ENCODE results near the gene PREB.
A peak's percentile ranks its signal among the peaks of the same experiment; 100 is the strongest.

PREB gene

GRCh38 chr2:27094353-27094984 lies 40.0 kb downstream of the PREB start:
- no peak for DNase-seq

- no peak for DNase-seq
Observed at GRCh38 chr2:27093430-27094352, 40.7 kb downstream of the PREB start.

- DNase-seq = no peak
Observed at GRCh38 chr2:27092696-27093429, 41.6 kb downstream of the PREB start.

GRCh38 chr2:27091746-27092695 lies 42.4 kb downstream of the PREB start:
- no peak for DNase-seq

- no peak for DNase-seq
Observed at GRCh38 chr2:27089111-27089954, 45.1 kb downstream of the PREB start.

GRCh38 chr2:27088634-27089033 lies 45.8 kb downstream of the PREB start:
- DNase-seq = no peak

GRCh38 chr2:27087823-27088410 lies 46.5 kb downstream of the PREB start:
- DNase-seq = no peak

- peak; percentile 69 for DNase-seq
Observed at GRCh38 chr2:27086724-27087593, 47.5 kb downstream of the PREB start, which contains the start of gene KHK. Gene KHK (plus strand): TSS chr2:27086772. CDS start chr2:27087260, 488 bp downstream.

GRCh38 chr2:27086090-27086723 lies 48.2 kb downstream of the PREB start:
- DNase-seq = peak; percentile 88 to 90

- DNase-seq = peak; percentile 42 to 76
Observed at GRCh38 chr2:27085673-27086089, 48.8 kb downstream of the PREB start.

- no peak for DNase-seq
Observed at GRCh38 chr2:27085062-27085672, 49.3 kb downstream of the PREB start.

GRCh38 chr2:27084297-27085061 lies 50.0 kb downstream of the PREB start:
- no peak for DNase-seq

- peak in 1 of 2 experiments; percentile 40 for DNase-seq
Observed at GRCh38 chr2:27083410-27084296, 50.8 kb downstream of the PREB start.

- no peak for DNase-seq
Observed at GRCh38 chr2:27082773-27083409, 51.5 kb downstream of the PREB start.

- DNase-seq = no peak
Observed at GRCh38 chr2:27081984-27082772, 52.3 kb downstream of the PREB start.
